HepG2 (cell line): ENCODE results near the gene DPY30. TPM values are rescaled to one million over a fixed set of nuclear protein-coding genes. Genes with fewer than 3 reads are reported as not detected.

Experiments
- ATAC-seq: fragments of 200-7000 bp; cut with Tn5 transposase; 3 replicates; pipeline ENCODE4 v1.9.1; 2020; ENCODE audit warnings: mild to moderate bottlenecking, moderate library complexity
- BruUV-seq: library from RNA; stranded (reverse); fragments of 400-500 nt; replicated peaks from 2 replicates; lab custom pipeline; 2021; lab: Mats Ljungman, UMichigan
- CTCF ChIA-PET: fragments of 300-600 bp; formaldehyde crosslinking; extraction: SDS; loops from one replicate; lab custom pipeline; 2021; ENCODE audit warnings: low total read pairs, inconsistent platforms, low intra/inter-chr PET ratio; lab: Yijun Ruan, JAX
- POLR2A ChIA-PET: fragments of 350-600 bp; sonication (Branson Sonifier 250); formaldehyde crosslinking; loops from one replicate; lab custom pipeline; 2020; ENCODE audit warnings: antibody characterized with exemption, inconsistent platforms; lab: Yijun Ruan, JAX
- DNase-seq: peaks from one replicate; pipeline ENCODE4 v3.0.0-alpha.2; 2015; ENCODE audit warnings: low spot score
- FAIRE-seq: peaks from 3 replicates; lab custom pipeline; 2011; peaks lifted over from hg19 to GRCh38; lab: Jason Lieb, UNC
- H2AFZ ChIP-seq: one replicate; pipeline ENCODE4 v1.6.1; 2011; ENCODE audit warnings: low read length, inconsistent platforms
- H3K27ac ChIP-seq: fragments of 300-600 bp; 3 replicates; pipeline ENCODE4 v1.8.0; 2011; ENCODE audit warnings: mixed run types, mild to moderate bottlenecking, mixed read lengths, low read length, inconsistent platforms; ENCODE audit not compliant: insufficient read depth; ENCODE audit errors: extremely low read length
- H3K27me3 ChIP-seq, 2 experiments: fragments of 200-600 bp in 1 of 2; 2 replicates in 1 of 2; 3 replicates in 1 of 2; pipeline versions ENCODE4 v1.6.0 to v1.8.0; 2011; ENCODE audit warnings: low read length in 2 of 2, mild to moderate bottlenecking in 2 of 2, moderate library complexity in 2 of 2, inconsistent platforms in 1 of 2; ENCODE audit not compliant: insufficient read depth in 2 of 2, control insufficient read depth in 1 of 2
- H3K36me3 ChIP-seq, 2 experiments: fragments of 200-600 bp in 1 of 2; replicated peaks in 1 of 2; 2 replicates in 1 of 2; 3 replicates in 1 of 2; pipeline versions ENCODE4 v1.5.1 to v1.8.0; 2011; ENCODE audit warnings: low read length in 2 of 2, inconsistent platforms in 1 of 2; ENCODE audit not compliant: insufficient read depth in 2 of 2, control insufficient read depth in 1 of 2
- H3K4me1 ChIP-seq: 2 replicates; pipeline ENCODE4 v1.5.1; 2012; ENCODE audit warnings: low read length, inconsistent platforms; ENCODE audit not compliant: insufficient read depth
- H3K4me2 ChIP-seq: 2 replicates; pipeline ENCODE4 v1.6.0; 2011; ENCODE audit warnings: low read depth, low read length, inconsistent platforms
- H3K4me3 ChIP-seq, 3 experiments: fragments of 200-600 bp in 1 of 3; sonication (generic), shearing (Covaris generic) in 1 of 3; replicated peaks in 1 of 3; 2 replicates each; pipeline ENCODE4 v1.5.1; 2011 to 2016; ENCODE audit warnings: low read length in 3 of 3, inconsistent platforms in 2 of 3, low read depth in 2 of 3, mild to moderate bottlenecking in 2 of 3, control low read depth in 1 of 3, mixed read lengths in 1 of 3; ENCODE audit not compliant: insufficient read depth in 1 of 3
- H3K79me2 ChIP-seq: one replicate; pipeline ENCODE4 v1.6.1; 2011; ENCODE audit warnings: low read length, inconsistent platforms; ENCODE audit not compliant: insufficient read depth
- H3K9ac ChIP-seq: 2 replicates; pipeline ENCODE4 v1.6.0; 2011; ENCODE audit warnings: mild to moderate bottlenecking, low read depth, low read length, inconsistent platforms; ENCODE audit not compliant: insufficient read depth
- H3K9me3 ChIP-seq: 2 replicates; pipeline ENCODE4 v1.5.1; 2012; ENCODE audit warnings: mild to moderate bottlenecking, low read length
- H4K20me1 ChIP-seq: 2 replicates; pipeline ENCODE4 v1.6.0; 2011; ENCODE audit warnings: inconsistent platforms, mild to moderate bottlenecking, low read length, moderate library complexity; ENCODE audit not compliant: insufficient read depth
- HOMEZ ChIP-seq: IDR thresholded peaks from 2 replicates; pipeline ENCODE4 v1.6.1; 2016; ENCODE audit warnings: low read depth
- REST ChIP-seq, 2 experiments: IDR thresholded peaks; 2 replicates each; pipeline ENCODE4 v1.6.1; 2011 to 2012; ENCODE audit warnings: low read length in 2 of 2, borderline replicate concordance in 1 of 2, low read depth in 1 of 2, mild to moderate bottlenecking in 1 of 2, moderate library complexity in 1 of 2
- WGBS: methylation state at CpG from one replicate; pipeline ENCODE4 v1.1.6; 2017; ENCODE audit warnings: low lambda C conversion rate; 5-methylcytosine and 5-hydroxymethylcytosine counted together
- in situ Hi-C: cut with HindIII; loops from 2 replicates; pipeline ENCODE4 v1.10.0; 2017; ENCODE audit warnings: low pct_unique_long_range_greater_than_20kb; ENCODE audit not compliant: extremely low pct_ligation_motif_present
- intact Hi-C: fragments of 100-400 bp; cut with micrococcal nuclease; formaldehyde crosslinking; loops from one replicate; pipeline ENCODE4 v1.10.0; 2022; ENCODE audit not compliant: unreplicated experiment
- polyA plus RNA-seq, 8 experiments: library from polyadenylated mRNA; depleted of rRNA in 3 of 8; stranded (reverse) in 7 of 8; unstranded in 1 of 8; fragments of >200 nt; fragmentation: Illumina TruSeq in 4 of 8; extraction: Trizol in 4 of 8; gene quantifications; 2 replicates each; pipeline versions ENCODE4 v1.2.1 to v1.2.3, GENCODE V29; 2011 to 2016; ENCODE audit warnings: low read depth in 4 of 8, missing spikeins in 1 of 8, mixed read lengths in 1 of 8; ENCODE audit not compliant: insufficient read depth in 1 of 8
- total RNA-seq, 5 experiments: library from RNA; depleted of rRNA; stranded (reverse); fragments of >200 nt; fragmentation: Illumina TruSeq; extraction: Trizol; gene quantifications; 2 replicates each; pipeline ENCODE4 v1.2.3, GENCODE V29; 2016; ENCODE audit warnings: low read depth in 1 of 5

Gene DPY30
- total and polyA plus RNA-seq, 2 of the 13 experiments (the other 11 are each of a cell fraction or from before 2014, with no cell fraction given), result 98.1 to 118 TPM

GRCh38 chr2:31989946-31990345, 49.7 kb downstream of the DPY30 start:
- TF ChIP-seq REST (IDR thresholded peaks at IDR 0.05; ENCODE audit: borderline replicate concordance in 1 of 2, low read depth in 1 of 2, low read length in 2 of 2) (no peak), HOMEZ (CRISPR knock-in tag) (0 out of 2 replicates have a peak, but pooled peaks have one; percentile 30)
- FAIRE-seq (no peak), DNase-seq (no peak), ATAC-seq (no peak)
- no peak overlapping the region for H2AFZ ChIP-seq
- intact Hi-C loops, result no loop called here
- H4K20me1 ChIP-seq, result no peaks in the 10 kb centered on the region
- CTCF ChIA-PET, result no interaction called here
- in situ Hi-C loops, result no loop called here
- 93% methylated on average over 4 of the region's 4 CpGs for WGBS
- no TSS peak for BruUV-seq
- H3K27me3 ChIP-seq, result no peaks in the 10 kb centered on the region
- peaks cover 38% of the 10 kb centered on the region for H3K4me1 ChIP-seq
- no peak overlapping the region for H3K4me2 ChIP-seq
- H3K9me3 ChIP-seq, result no peaks in the 10 kb centered on the region
- no peak overlapping the region for H3K27ac ChIP-seq
- H3K9ac ChIP-seq, result no peak overlapping the region
- H3K4me3 ChIP-seq, result no peak overlapping the region
- H3K36me3 ChIP-seq, result no peaks in the 10 kb centered on the region; a peak in 1 of 5 replicates
- peaks cover 90% of the 10 kb centered on the region for H3K79me2 ChIP-seq
- POLR2A ChIA-PET, result no interaction called here
